GM19025 (cell line): ENCODE measurements around the gene C17orf113.
"Not testable (repeated sequence)": the region's sequence is repeated elsewhere in the genome, so short reads cannot be mapped to it uniquely, and the experiment has no call there.

Experiments
- ATAC-seq: cut with Tn5 transposase; IDR thresholded peaks from one replicate; pipeline ENCODE4 v1.9.1; 2021; ENCODE audit warnings: mild to moderate bottlenecking, low read depth, moderate library complexity; ENCODE audit not compliant: unreplicated experiment

Gene C17orf113

DNA sequence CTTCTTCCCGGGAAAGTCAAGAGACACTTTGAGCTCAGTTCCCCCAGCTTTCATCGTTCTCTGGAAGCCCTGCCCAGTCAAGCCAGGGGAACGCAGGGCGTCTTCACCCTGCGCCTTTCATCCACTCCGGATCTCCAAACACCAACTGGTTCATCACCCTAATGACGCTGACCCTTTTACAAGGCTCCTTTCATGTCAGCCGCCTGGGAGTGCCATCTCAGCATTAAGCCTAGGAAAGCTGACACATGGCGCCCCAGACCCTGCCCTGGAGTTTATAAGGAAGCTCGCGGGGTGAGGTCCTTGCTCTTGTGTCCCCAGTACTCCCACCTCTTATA is 32.6 kb downstream of the C17orf113 start:
- ATAC-seq, result no peak

DNA sequence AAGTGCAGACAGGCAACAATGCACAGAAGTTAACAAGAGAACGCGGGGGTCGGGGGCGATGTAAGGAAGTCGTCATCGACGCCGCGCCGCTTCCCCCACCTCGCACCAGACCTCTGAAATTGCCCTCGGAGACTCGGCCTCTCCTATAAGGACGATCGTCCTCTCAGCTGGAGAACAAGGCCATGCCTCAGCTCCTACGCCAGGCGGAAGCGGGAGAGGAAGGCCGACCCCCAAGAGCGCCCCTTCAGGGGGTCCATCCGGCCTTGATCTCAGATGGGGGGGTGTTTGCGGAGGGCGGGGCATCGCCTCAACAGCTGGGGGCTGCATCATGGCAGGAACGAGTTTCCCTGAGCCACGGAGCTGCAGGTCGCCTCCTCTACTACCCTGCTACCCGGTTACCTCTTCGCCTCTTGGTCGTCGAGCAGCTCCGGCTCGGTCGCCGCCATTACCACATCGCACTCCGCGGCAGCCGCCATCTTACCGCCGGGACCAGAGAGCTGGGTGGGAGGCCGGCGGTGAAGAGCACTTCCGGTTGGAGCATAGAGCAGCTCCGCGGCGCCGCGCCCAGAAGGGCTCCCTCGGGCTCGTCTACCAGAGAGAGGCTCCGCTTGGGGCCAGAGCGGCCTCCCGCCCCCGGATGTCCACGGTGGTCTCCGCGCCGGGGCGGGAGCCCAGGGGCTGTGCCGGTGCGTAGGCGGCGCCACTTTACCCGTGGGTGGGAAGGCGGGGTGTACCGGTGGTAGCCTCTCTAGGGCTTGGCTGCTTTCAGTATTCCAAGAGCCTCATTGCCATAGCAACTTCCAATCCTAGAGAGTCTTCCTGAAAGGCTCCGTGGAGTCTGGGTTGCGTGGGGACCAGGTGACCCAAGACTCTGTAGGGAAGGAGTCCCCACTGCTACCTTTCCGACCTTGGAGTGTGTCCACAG is 33.2 kb downstream of the C17orf113 start, which contains the start of gene DNAJC7:
DNAJC7 (minus strand) TSS at position 499 of the 925 bp plus-strand sequence; CDS start at position 476, 23 bp downstream.
- ATAC-seq, result peak; percentile 75

- ATAC-seq, result no peak
Measured at GRCh38 chr17:42016411-42016831, 34.0 kb downstream of the C17orf113 start.

- not testable (repeated sequence) for ATAC-seq
Measured at GRCh38 chr17:42013740-42014139, 36.7 kb downstream of the C17orf113 start.

- not testable (repeated sequence) for ATAC-seq
Measured at GRCh38 chr17:42012363-42012762, 38.0 kb downstream of the C17orf113 start.

DNA sequence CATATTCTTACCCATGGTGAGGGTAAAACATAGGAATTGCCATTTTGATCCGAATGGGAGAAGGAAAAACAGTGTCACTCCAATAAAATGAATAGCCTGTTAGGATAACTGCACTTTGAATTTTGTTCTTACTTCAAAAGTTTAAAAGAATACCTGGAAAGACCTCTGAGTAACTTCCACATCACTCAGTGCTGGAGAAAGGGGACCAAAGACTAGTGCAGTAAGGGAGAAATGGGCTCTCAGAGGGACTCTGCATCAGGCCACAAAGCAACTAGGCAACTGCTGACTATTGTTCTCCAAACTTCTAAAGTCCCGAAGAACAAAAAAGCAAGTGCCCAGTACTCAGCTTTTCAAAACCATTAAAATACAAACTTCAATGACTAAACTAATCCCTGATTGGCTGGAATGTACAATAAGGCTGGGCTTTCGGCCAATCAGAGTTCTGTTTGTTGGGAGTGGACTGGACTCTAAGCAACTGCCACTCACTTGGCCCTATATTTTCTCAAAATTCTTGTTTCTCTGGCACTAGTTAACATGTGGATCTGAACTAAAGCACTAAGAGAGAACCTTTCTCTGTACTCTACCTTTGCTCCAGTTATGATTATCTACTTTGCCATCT is 39.4 kb downstream of the C17orf113 start:
- ATAC-seq, result no peak

DNA sequence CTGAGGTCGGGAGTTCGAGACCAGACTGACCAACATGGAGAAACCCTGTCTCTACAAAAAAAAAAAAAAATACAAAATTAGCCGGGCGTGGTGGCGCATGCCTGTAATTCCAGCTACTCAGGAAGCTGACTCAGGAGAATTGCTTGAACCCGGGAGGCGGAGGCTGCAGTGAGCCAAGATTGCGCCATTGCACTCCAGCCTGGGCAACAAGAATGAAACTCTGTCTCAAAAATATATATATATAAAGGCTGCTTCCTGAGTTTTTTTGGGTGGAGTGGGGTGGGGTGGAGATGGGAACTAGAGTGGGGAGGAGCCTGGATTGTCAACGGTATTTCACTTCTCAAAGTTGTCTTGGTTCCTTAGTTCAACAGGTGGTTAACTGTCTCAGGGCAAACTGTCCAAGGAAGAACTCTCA is 40.1 kb downstream of the C17orf113 start:
- not testable (repeated sequence) for ATAC-seq

DNA sequence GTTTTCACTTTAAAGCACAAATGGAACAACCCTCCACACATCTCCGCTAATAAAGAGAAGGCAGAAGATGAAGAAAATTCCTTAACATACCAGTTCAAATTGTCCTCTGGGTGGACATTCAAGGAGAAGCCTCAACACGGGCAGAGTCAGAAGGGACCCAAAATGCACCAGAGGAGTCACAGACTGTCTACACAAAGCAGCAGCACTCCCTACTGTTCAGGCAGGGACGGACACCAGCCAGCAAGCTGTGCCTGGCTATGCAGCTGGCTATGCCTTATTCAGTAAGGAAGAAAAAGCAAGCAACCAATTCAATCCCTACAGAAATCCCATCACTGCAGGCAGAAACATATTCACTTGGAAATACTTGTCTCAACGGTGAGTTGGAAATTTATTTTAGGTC is 41.2 kb downstream of the C17orf113 start:
- ATAC-seq, result no peak

DNA sequence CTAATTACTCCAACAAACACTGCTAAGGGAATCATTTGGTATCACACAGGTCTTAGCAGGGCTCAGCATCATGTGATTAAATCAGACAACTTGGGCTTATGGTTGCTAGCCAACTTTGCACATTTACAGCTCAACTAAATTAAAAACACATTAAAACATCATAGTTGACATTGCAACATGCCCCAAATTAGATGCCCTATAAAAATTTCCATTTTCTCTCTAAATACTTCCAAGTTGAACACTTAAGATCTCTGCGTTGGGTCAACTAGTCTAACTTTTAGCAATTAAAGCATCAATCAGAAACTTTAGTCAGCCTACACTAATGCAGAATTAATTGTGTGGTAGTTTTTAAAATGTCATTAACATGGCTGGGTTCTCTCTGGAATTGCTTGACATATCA is 45.2 kb downstream of the C17orf113 start:
- ATAC-seq, result no peak

- ATAC-seq, result no peak
Measured at GRCh38 chr17:42002792-42003301, 47.6 kb downstream of the C17orf113 start.

DNA sequence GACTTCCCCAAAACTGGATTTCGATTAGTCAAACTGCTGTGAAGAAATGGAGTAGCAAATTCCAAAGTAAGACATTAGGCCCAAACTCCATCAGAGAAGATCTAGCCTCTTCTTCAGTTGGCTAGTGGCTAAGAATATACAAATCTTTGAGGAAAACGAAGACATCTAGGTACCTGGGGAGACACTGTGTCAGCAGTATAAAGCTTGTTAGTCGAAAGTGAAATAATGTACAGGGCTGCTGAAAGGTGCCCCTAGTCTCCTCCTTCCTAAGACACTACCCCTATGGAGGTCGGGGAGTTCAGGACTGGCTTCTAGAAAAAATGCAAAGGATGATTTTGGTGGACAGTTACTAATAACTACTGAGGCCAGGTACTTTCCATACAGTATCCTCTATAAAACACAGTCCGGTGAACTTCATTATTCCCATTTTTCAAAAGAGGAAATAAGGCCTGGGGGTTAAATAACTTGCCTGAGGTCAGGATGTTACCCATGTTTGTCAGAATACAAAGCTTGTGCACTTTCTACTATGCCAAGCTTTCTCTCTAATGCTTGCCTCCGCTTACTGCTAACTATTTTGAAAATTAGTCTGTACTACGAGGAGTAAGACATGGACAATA is 48.1 kb downstream of the C17orf113 start:
- ATAC-seq, result no peak

- ATAC-seq, result no peak
Measured at GRCh38 chr17:42001729-42002128, 48.7 kb downstream of the C17orf113 start.

- ATAC-seq, result no peak
Measured at GRCh38 chr17:42000413-42001133, 49.8 kb downstream of the C17orf113 start.

- no peak for ATAC-seq
Measured at GRCh38 chr17:41998497-41998896, 51.9 kb downstream of the C17orf113 start.

DNA sequence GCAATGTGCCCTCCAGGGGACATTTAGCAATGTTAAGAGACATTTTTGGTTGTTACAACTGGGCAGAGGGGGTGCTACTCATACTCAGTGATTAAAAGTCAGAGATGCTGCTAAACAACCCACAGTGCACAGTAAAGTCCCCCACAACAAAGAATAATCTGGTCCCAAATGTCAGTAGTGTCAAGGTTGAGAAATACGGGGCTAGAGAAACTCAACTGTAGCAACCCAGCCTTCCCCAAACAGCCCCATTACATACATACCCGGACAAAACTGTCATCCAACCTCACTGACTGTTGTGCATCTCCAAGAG is 53.6 kb downstream of the C17orf113 start:
- ATAC-seq, result no peak

DNA sequence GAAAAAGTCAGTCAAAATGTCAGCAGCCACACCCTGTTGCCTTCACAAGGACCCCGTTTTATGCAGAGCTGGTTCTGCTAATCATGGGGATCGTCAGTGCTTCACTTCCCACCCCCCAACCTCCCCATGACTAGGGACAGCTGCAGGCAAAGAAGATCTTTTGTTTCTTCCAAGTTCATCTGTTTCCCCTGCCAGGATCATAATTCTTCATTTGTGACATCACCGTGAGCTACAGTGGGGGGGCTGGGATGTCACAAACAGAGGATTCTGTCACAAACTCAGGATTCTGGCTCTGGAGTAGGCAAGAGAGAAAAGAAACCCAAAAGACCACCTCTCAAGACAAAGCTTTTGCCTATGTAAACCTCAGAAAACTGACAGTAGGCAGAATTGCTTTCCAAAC is 57.8 kb downstream of the C17orf113 start:
- no peak for ATAC-seq

DNA sequence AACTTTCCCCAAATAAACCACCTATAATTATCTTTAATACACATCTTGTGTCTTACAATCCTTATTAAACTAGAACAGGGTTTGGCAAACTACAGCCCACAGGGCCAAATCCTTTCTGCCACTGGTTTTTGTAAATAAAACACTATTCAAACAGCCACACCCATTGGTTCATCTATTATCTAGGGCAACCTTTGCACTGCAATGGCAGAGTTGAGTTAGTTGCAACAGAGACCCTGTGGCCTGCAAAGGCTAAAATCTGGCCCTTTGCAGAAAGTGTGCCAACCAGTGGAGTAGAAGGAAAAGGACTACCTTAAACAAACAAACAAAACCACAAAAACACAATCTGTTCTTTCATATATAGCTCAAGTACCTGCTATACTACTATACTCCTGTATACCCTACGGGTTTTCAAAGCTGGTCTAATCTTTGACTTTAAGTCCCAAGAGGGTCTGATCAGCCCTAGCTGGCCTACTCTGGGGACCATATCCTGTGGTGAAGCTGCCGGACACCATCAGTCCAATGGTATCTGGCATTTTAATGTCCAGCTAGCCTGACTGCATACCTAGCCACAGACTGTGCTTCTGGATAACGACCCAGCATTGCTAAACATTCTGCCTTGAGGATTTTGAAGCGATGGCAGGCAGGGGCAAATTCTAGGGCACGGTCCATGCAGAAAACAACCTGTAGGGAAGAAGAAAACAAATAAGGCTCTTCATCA is 60.5 kb downstream of the C17orf113 start:
- no peak for ATAC-seq

GRCh38 chr17:41988418-41988817 is 62.0 kb downstream of the C17orf113 start:
- ATAC-seq, result no peak
